CD14-positive monocyte (primary cell): ENCODE results near the gene MEA1. TPM values are rescaled to one million over a fixed set of nuclear protein-coding genes. Genes with fewer than 3 reads are reported as not detected.

Experiments
- DNase-seq, 3 donors: peaks; one replicate each; pipeline ENCODE4 v3.0.0-alpha.2; 2011 to 2022
- H2AFZ ChIP-seq: 2 replicates; pipeline ENCODE4 v1.6.0; 2012; ENCODE audit warnings: mild to moderate bottlenecking, low read depth, low read length, inconsistent platforms; ENCODE audit not compliant: insufficient read depth, poor library complexity, severe bottlenecking
- H3K27ac ChIP-seq, 2 donors: 1 replicate in 1 of 2; 2 replicates in 1 of 2; pipeline ENCODE4 v1.5.1; 2012 to 2013; ENCODE audit warnings: low read length in 2 of 2, control low read depth in 1 of 2, inconsistent platforms in 1 of 2, low read depth in 1 of 2, mild to moderate bottlenecking in 1 of 2
- H3K27me3 ChIP-seq, 2 donors: one replicate each; pipeline versions ENCODE4 v1.6.0 to v1.6.1; 2011 to 2013; ENCODE audit warnings: low read length in 2 of 2; ENCODE audit not compliant: control insufficient read depth in 2 of 2, insufficient read depth in 2 of 2
- H3K36me3 ChIP-seq, 2 donors: replicated peaks in 1 of 2; 1 replicate in 1 of 2; 2 replicates in 1 of 2; pipeline versions ENCODE4 v1.5.1 to v1.6.1; 2012 to 2013; ENCODE audit warnings: low read length in 2 of 2, control low read depth in 1 of 2, inconsistent platforms in 1 of 2, mild to moderate bottlenecking in 1 of 2; ENCODE audit not compliant: insufficient read depth in 2 of 2, control insufficient read depth in 1 of 2
- H3K4me1 ChIP-seq, 2 donors: 1 replicate in 1 of 2; 2 replicates in 1 of 2; pipeline versions ENCODE4 v1.5.1 to v1.6.1; 2012 to 2013; ENCODE audit warnings: low read length in 2 of 2, control low read depth in 1 of 2, inconsistent platforms in 1 of 2, mild to moderate bottlenecking in 1 of 2, moderate library complexity in 1 of 2; ENCODE audit not compliant: insufficient read depth in 2 of 2, control insufficient read depth in 1 of 2
- H3K4me2 ChIP-seq: replicated peaks from 2 replicates; pipeline ENCODE3; 2012; ENCODE audit warnings: low read length, moderate library complexity, mild to moderate bottlenecking; ENCODE audit not compliant: poor library complexity, severe bottlenecking; ENCODE audit errors: extremely low read depth
- H3K4me3 ChIP-seq, 3 experiments: fragments of 200-600 bp in 1 of 3; sonication (generic) in 1 of 3; replicated peaks in 1 of 3; 1 replicate in 2 of 3; 2 replicates in 1 of 3; pipeline ENCODE4 v1.5.1; 2011 to 2013; ENCODE audit warnings: low read length in 3 of 3, mild to moderate bottlenecking in 3 of 3, control low read depth in 2 of 3, low read depth in 2 of 3, inconsistent platforms in 1 of 3, moderate library complexity in 1 of 3
- H3K79me2 ChIP-seq: 2 replicates; pipeline ENCODE4 v1.6.0; 2012; ENCODE audit warnings: mild to moderate bottlenecking, control low read depth, inconsistent platforms, low read length, moderate library complexity; ENCODE audit not compliant: insufficient read depth
- H3K9ac ChIP-seq: 2 replicates; pipeline ENCODE4 v1.6.0; 2017; ENCODE audit warnings: low read length, mild to moderate bottlenecking; ENCODE audit not compliant: insufficient read depth, poor library complexity, severe bottlenecking
- H3K9me3 ChIP-seq, 2 donors: replicated peaks in 1 of 2; 1 replicate in 1 of 2; 2 replicates in 1 of 2; pipeline versions ENCODE4 v1.5.1 to v1.6.1; 2012 to 2013; ENCODE audit warnings: low read length in 2 of 2, control low read depth in 1 of 2; ENCODE audit not compliant: control insufficient read depth in 1 of 2, insufficient read depth in 1 of 2
- H4K20me1 ChIP-seq: 2 replicates; pipeline ENCODE4 v1.6.0; 2012; ENCODE audit warnings: mild to moderate bottlenecking, low read length, control low read depth, moderate library complexity; ENCODE audit not compliant: insufficient read depth
- H3K27ac Mint-ChIP-seq, 7 donors: one replicate each; pipeline ENCODE4 v1.8.0; 2020; ENCODE audit warnings: mild to moderate bottlenecking in 7 of 7, mixed read lengths in 7 of 7, moderate library complexity in 6 of 7, inconsistent platforms in 2 of 7
- H3K27me3 Mint-ChIP-seq, 3 donors: one replicate each; pipeline ENCODE4 v1.8.0; 2021 to 2022; ENCODE audit warnings: low read depth in 3 of 3, mild to moderate bottlenecking in 3 of 3, mixed read lengths in 3 of 3, moderate library complexity in 3 of 3, inconsistent platforms in 1 of 3
- H3K36me3 Mint-ChIP-seq, 2 donors: one replicate each; pipeline ENCODE4 v1.8.0; 2020; ENCODE audit warnings: mixed read lengths in 2 of 2, inconsistent platforms in 1 of 2, mild to moderate bottlenecking in 1 of 2
- H3K4me1 Mint-ChIP-seq: one replicate; pipeline ENCODE4 v1.8.0; 2020; ENCODE audit warnings: mild to moderate bottlenecking, mixed read lengths
- H3K4me3 Mint-ChIP-seq, 2 donors: one replicate each; pipeline ENCODE4 v1.8.0; 2020; ENCODE audit warnings: mild to moderate bottlenecking in 2 of 2, mixed read lengths in 2 of 2, moderate library complexity in 1 of 2
- H3K9me3 Mint-ChIP-seq, 7 donors: one replicate each; pipeline ENCODE4 v1.8.0; 2020 to 2022; ENCODE audit warnings: mixed read lengths in 7 of 7, mild to moderate bottlenecking in 6 of 7, moderate library complexity in 6 of 7, inconsistent platforms in 2 of 7
- WGBS: methylation state at CpG from one replicate; pipeline ENCODE4 v1.1.5; 2013; ENCODE audit warnings: missing lambda C conversion rate; ENCODE audit not compliant: insufficient coverage; 5-methylcytosine and 5-hydroxymethylcytosine counted together
- intact Hi-C, 2 donors: fragments of 100-400 bp; cut with micrococcal nuclease; formaldehyde crosslinking; loops; one replicate each; pipeline versions ENCODE4 v1.15.0 to v1.15.1; 2023
- polyA plus RNA-seq, 3 donors: library from polyadenylated mRNA; depleted of rRNA in 1 of 3; unstranded in 2 of 3; stranded (reverse) in 1 of 3; fragments of 300-500 nt in 2 of 3; fragments of >200 nt in 1 of 3; fragmentation: Illumina TruSeq in 2 of 3; gene quantifications; 1 replicate in 2 of 3; 2 replicates in 1 of 3; pipeline ENCODE4 v1.2.3, GENCODE V29; 2012 to 2021
- TF ChIP-seq, protein P1 (sequence below): fragments of 200-600 bp; IDR thresholded peaks from one replicate; pipeline ENCODE4 v1.8.0; 2022; ENCODE audit warnings: antibody characterized with exemption, mild to moderate bottlenecking

MEA1 gene
- polyA plus RNA-seq, 3 donors: 31.0 to 59.6 (median 58.8) TPM

DNA sequence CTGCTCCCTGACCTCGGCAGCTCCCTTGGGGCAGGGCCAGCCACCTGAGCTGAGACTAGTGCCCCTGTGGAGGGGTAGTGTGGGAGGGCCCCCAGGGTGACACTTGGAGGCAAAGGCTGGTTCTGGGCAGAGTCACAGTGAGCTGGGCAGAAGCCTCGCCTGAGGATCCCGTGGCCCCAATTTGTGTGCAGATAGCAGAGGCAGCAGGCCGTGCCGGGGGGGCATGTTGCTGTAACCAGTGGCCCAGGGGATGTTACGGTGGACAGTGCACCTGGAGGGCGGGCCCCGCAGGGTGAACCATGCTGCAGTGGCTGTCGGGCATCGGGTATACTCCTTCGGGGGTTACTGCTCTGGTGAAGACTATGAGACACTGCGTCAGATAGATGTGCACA is 3.2 kb upstream of the MEA1 start:
- Histone ChIP-seq H4K20me1 (peaks cover 47% of the 10 kb centered on the region), H2AFZ (no peak overlapping the region), H3K79me2 (peaks cover 61% of the 10 kb centered on the region), H3K9ac (no peak overlapping the region), H3K4me2 (no peak overlapping the region), H3K36me3 (peaks cover 30 to 31% of the 10 kb centered on the region in 2 donors), H3K27ac (peak overlapping the region in 1 of 2 donors; percentile 56), H3K4me1 (peaks cover 45 to 51% of the 10 kb centered on the region in 2 donors), H3K27me3 (no peaks in the 10 kb centered on the region), H3K9me3 (no peaks in the 10 kb centered on the region), H3K4me3 (no peak overlapping the region)
- H3K9me3 Mint-ChIP-seq: no peaks in the 10 kb centered on the region
- TF ChIP-seq, protein P1, sequence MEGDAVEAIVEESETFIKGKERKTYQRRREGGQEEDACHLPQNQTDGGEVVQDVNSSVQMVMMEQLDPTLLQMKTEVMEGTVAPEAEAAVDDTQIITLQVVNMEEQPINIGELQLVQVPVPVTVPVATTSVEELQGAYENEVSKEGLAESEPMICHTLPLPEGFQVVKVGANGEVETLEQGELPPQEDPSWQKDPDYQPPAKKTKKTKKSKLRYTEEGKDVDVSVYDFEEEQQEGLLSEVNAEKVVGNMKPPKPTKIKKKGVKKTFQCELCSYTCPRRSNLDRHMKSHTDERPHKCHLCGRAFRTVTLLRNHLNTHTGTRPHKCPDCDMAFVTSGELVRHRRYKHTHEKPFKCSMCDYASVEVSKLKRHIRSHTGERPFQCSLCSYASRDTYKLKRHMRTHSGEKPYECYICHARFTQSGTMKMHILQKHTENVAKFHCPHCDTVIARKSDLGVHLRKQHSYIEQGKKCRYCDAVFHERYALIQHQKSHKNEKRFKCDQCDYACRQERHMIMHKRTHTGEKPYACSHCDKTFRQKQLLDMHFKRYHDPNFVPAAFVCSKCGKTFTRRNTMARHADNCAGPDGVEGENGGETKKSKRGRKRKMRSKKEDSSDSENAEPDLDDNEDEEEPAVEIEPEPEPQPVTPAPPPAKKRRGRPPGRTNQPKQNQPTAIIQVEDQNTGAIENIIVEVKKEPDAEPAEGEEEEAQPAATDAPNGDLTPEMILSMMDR: no peak
- peak overlapping the region in 1 of 7 donors; percentile 51 for H3K27ac Mint-ChIP-seq
- WGBS: 98% methylated on average over 12 of the region's 12 CpGs
- peaks cover 30 to 41% of the 10 kb centered on the region in 2 donors for H3K36me3 Mint-ChIP-seq
- H3K4me1 Mint-ChIP-seq: peaks cover 49% of the 10 kb centered on the region
- peaks cover 0 to 4% (median 0%) of the 10 kb centered on the region in 3 donors for H3K27me3 Mint-ChIP-seq
- no peak for DNase-seq
- intact Hi-C loops: loop anchor here in 1 of 2 donors (10.0 kb wide), 2 partner anchors 112 to 498 kb away; partner anchors contain the start of genes LRRC73, POLR1C and YIPF3
- H3K4me3 Mint-ChIP-seq: no peak overlapping the region

GRCh38 chr6:43016176-43016942 is 2.6 kb upstream of the MEA1 start:
- no peak overlapping the region for H2AFZ ChIP-seq
- peaks cover 59% of the 10 kb centered on the region for H3K79me2 ChIP-seq
- DNase-seq: no peak
- no peaks in the 10 kb centered on the region for H3K27me3 ChIP-seq
- Mint-ChIP-seq H3K27me3 (peaks cover 0 to 3% (median 0%) of the 10 kb centered on the region in 3 donors), H3K9me3 (no peaks in the 10 kb centered on the region), H3K4me1 (peaks cover 47% of the 10 kb centered on the region), H3K4me3 (peak overlapping the region; percentile 21 to 77), H3K27ac (peak overlapping the region in 6 of 7 donors; percentile 51 to 86 (median 80)), H3K36me3 (peaks cover 35 to 47% of the 10 kb centered on the region in 2 donors)
- peaks cover 45 to 50% of the 10 kb centered on the region in 2 donors for H3K4me1 ChIP-seq
- intact Hi-C loops: loop anchor here in 1 of 2 donors (10.0 kb wide), 2 partner anchors 112 to 498 kb away; partner anchors contain the start of genes LRRC73, POLR1C and YIPF3
- peaks cover 36% of the 10 kb centered on the region in 2 donors for H3K36me3 ChIP-seq
- no peaks in the 10 kb centered on the region for H3K9me3 ChIP-seq
- peak overlapping the region in 1 of 2 donors; percentile 56 for H3K27ac ChIP-seq
- H3K4me2 ChIP-seq: peak overlapping the region; percentile 96
- WGBS: 91% methylated on average over 2 of the region's 7 CpGs
- H3K9ac ChIP-seq: no peak overlapping the region
- H3K4me3 ChIP-seq: peak overlapping the region in 1 of 3 experiments; percentile 35
- peaks cover 44% of the 10 kb centered on the region for H4K20me1 ChIP-seq
- TF ChIP-seq, protein P1: no peak
